Esophagus squamous epithelium (tissue), 5 donors: ENCODE data around the gene DHRS3. TPM values are rescaled to one million over a fixed set of nuclear protein-coding genes. Genes with fewer than 3 reads are reported as not detected.

Experiments
- DNase-seq: peaks from one replicate; lab custom pipeline; 2025; lab: John Stamatoyannopoulos, UW
- H3K27ac ChIP-seq, 4 donors: fragments of 200-600 bp; sonication (generic); one replicate each; pipeline ENCODE4 v1.5.1; 2016 to 2019; ENCODE audit warnings: mild to moderate bottlenecking in 1 of 4
- H3K27me3 ChIP-seq, 4 donors: fragments of 200-600 bp; sonication (generic); 1 replicate in 3 of 4; 2 replicates in 1 of 4; pipeline versions ENCODE4 v1.5.1 to v1.6.0; 2017 to 2021; ENCODE audit warnings: antibody characterized with exemption in 1 of 4
- H3K36me3 ChIP-seq, 3 donors: fragments of 200-600 bp; sonication (generic); one replicate each; pipeline ENCODE4 v1.5.1; 2016 to 2019
- H3K4me1 ChIP-seq, 3 donors: fragments of 200-600 bp; sonication (generic); one replicate each; pipeline ENCODE4 v1.5.1; 2017 to 2019
- H3K4me3 ChIP-seq, 4 donors: fragments of 200-600 bp; sonication (generic); 1 replicate in 3 of 4; 2 replicates in 1 of 4; pipeline ENCODE4 v1.5.1; 2016 to 2019; ENCODE audit warnings: mild to moderate bottlenecking in 2 of 4, moderate library complexity in 1 of 4
- H3K9me3 ChIP-seq, 3 donors: fragments of 200-600 bp; sonication (generic); one replicate each; pipeline ENCODE4 v1.5.1; 2016 to 2019
- POLR2A ChIP-seq, 4 donors: fragments of 450-650 bp; IDR thresholded peaks; one replicate each; pipeline ENCODE4 v1.6.1; 2017; ENCODE audit warnings: antibody characterized with exemption in 4 of 4, mild to moderate bottlenecking in 4 of 4, moderate library complexity in 3 of 4
- WGBS, 2 donors: methylation state at CpG; one replicate each; pipeline ENCODE4 v1.1.5; 2018; 5-methylcytosine and 5-hydroxymethylcytosine counted together
- intact Hi-C: fragments of 100-400 bp; cut with DNase I; formaldehyde crosslinking; loops from one replicate; pipeline ENCODE4 v1.15.0; 2022
- total RNA-seq, 4 donors: library from RNA; depleted of rRNA; stranded (reverse); fragments of >200 nt; gene quantifications; one replicate each; pipeline ENCODE4 v1.1.0, GENCODE V29; 2016
- TF ChIP-seq, protein P1 (sequence below), 6 experiments: fragments of 450-650 bp in 4 of 6; fragments of 200-600 bp in 2 of 6; sonication (generic) in 2 of 6; IDR thresholded peaks; one replicate each; pipeline ENCODE4 v1.5.1; 2016 to 2019; ENCODE audit warnings: antibody characterized with exemption in 6 of 6, mild to moderate bottlenecking in 4 of 6, moderate library complexity in 4 of 6
- donor health status: DM: yes; HTN: yes; CAD: no.

Gene DHRS3
- total RNA-seq, 4 donors from 2014 or later: 87.7 to 166 (median 117) TPM

DNA sequence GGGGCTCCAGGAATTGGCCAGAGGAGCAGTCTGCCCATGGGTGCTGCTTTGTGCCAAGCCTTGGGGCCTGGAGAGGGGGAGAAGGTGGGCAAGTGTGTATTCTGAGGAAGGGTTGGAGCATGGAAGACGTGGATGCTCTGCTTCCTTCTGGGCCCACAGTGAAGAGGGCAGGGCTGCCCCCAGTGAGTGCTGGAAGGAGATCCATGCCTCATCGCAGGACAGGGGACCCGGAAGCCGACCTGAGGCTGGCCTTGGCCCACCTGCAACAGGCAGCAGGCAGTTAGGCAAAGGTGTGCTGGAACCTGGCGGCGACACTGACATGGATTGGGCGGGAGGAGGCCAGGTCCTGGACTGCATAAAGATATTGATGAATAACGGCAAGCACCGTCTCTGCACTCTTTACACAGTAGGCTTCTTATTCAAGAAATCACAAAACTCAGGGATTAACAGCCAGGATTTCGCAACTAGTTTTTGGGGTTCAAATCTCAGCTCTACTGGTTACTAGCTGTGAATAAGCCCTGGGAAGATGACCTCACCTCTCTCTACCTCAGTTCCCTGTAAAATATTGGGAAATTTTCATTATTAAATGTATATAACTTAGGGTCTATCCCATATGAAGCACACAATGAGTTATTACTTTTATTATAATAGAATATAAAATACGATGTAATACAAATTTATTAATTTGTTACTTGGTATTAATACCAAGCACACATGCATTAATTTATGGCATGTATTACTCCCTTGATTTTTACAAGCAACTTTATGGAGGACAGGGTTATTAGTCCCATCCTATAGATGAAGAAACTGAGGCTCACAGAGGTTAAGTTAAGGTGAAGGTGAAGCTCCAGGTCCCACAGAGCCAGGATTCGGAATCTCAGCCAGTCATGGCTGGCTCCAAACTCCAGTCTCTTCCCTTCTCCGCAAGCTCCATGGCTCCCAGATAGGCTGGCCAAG lies 62.3 kb downstream of the DHRS3 start:
- DNase-seq: no peak
- Histone ChIP-seq H3K36me3 (no peaks in the 10 kb centered on the region), H3K4me1 (peaks cover 0 to 44% (median 16%) of the 10 kb centered on the region in 3 donors), H3K27me3 (no peaks in the 10 kb centered on the region), H3K4me3 (no peak overlapping the region), H3K9me3 (no peaks in the 10 kb centered on the region), H3K27ac (peak overlapping the region; percentile 47 to 91 (median 88))
- intact Hi-C loops: no loop called here
- TF ChIP-seq, protein P1, sequence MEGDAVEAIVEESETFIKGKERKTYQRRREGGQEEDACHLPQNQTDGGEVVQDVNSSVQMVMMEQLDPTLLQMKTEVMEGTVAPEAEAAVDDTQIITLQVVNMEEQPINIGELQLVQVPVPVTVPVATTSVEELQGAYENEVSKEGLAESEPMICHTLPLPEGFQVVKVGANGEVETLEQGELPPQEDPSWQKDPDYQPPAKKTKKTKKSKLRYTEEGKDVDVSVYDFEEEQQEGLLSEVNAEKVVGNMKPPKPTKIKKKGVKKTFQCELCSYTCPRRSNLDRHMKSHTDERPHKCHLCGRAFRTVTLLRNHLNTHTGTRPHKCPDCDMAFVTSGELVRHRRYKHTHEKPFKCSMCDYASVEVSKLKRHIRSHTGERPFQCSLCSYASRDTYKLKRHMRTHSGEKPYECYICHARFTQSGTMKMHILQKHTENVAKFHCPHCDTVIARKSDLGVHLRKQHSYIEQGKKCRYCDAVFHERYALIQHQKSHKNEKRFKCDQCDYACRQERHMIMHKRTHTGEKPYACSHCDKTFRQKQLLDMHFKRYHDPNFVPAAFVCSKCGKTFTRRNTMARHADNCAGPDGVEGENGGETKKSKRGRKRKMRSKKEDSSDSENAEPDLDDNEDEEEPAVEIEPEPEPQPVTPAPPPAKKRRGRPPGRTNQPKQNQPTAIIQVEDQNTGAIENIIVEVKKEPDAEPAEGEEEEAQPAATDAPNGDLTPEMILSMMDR (IDR thresholded peaks at IDR 0.05): no peak
- TF ChIP-seq POLR2A (IDR thresholded peaks at IDR 0.05): no peak
- 83 to 86% methylated on average over 11 to 12 of the region's 13 CpGs for WGBS, 2 donors

DNA sequence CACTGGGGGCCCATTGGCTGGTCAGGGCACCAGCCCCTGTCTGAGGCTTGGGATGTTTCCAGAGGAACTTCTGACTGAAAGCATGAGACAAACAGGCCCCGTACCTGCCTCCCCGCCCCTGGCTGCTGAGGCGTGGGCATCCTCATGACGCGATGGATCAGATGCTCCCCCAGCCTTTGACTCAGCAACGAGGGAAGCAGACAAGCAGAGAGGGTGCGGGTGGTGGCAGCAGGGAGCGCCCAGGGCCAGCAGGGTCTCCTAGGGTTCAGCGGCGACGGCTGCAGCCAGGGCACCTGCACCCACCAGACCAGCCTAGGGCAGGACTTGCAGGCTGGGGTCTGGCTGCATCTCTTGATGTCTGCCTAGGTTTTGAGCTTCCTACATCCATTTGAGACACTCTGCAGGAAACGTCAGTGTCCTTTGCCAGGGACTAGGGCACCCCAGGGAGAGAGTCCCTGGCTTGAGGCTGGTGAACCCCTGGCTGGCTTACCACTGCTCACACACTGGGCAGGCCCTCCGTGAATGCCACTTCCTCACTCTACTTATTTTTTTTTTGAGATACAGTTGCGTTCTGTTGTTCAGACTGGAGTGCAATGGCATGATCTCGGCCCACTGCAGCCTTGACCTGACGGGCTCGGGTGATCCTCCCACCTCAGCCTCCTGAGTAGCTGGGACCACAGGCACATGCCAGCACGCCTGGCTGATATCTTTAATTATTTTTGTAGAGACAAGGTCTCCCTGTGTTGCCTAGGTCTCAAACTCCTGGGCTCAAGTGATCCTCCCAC lies 63.3 kb downstream of the DHRS3 start:
- 91% methylated on average over 5 to 11 of the region's 18 CpGs for WGBS, 2 donors
- Histone ChIP-seq H3K27me3 (no peaks in the 10 kb centered on the region), H3K4me3 (no peak overlapping the region), H3K9me3 (no peaks in the 10 kb centered on the region), H3K27ac (peak overlapping the region; percentile 18 to 91 (median 88)), H3K4me1 (peaks cover 0 to 53% (median 25%) of the 10 kb centered on the region in 3 donors), H3K36me3 (no peaks in the 10 kb centered on the region)
- intact Hi-C loops: no loop called here
- no peak for DNase-seq
- TF ChIP-seq POLR2A (IDR thresholded peaks at IDR 0.05): no peak
- TF ChIP-seq, protein P1 (IDR thresholded peaks at IDR 0.05): no peak

DNA sequence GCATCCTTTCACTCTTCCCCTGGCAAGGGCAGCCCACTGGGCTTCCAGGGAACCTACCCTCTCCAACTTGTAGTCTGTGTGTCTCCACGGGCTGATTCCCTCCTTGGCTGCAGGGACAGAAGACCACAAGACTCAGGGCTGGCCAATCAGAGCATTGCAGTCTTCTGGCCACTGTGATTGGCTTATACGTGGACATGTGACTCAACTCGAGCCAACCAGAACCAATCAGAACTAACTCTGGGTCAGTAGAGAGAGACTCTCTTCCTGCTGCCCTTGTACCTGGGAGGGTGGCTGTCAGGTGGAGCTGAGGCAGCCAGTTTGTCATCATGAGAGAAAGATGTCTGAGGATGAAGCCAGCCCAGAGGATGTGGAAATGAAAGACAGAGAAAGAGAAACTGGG lies 64.0 kb downstream of the DHRS3 start:
- H3K9me3 ChIP-seq: no peaks in the 10 kb centered on the region
- peaks cover under 1 to 61% (median 33%) of the 10 kb centered on the region in 3 donors for H3K4me1 ChIP-seq
- peak overlapping the region in 3 of 4 donors; percentile 74 to 91 (median 88) for H3K27ac ChIP-seq
- H3K27me3 ChIP-seq: no peaks in the 10 kb centered on the region
- intact Hi-C loops: no loop called here
- no peaks in the 10 kb centered on the region for H3K36me3 ChIP-seq
- 80% methylated on average over 1 of the region's 3 CpGs; no CpG with 5 or more reads in 1 of the 2 donors for WGBS, 2 donors
- TF ChIP-seq, protein P1 (IDR thresholded peaks at IDR 0.05): no peak
- TF ChIP-seq POLR2A (IDR thresholded peaks at IDR 0.05): no peak
- no peak for DNase-seq
- no peak overlapping the region for H3K4me3 ChIP-seq

DNA sequence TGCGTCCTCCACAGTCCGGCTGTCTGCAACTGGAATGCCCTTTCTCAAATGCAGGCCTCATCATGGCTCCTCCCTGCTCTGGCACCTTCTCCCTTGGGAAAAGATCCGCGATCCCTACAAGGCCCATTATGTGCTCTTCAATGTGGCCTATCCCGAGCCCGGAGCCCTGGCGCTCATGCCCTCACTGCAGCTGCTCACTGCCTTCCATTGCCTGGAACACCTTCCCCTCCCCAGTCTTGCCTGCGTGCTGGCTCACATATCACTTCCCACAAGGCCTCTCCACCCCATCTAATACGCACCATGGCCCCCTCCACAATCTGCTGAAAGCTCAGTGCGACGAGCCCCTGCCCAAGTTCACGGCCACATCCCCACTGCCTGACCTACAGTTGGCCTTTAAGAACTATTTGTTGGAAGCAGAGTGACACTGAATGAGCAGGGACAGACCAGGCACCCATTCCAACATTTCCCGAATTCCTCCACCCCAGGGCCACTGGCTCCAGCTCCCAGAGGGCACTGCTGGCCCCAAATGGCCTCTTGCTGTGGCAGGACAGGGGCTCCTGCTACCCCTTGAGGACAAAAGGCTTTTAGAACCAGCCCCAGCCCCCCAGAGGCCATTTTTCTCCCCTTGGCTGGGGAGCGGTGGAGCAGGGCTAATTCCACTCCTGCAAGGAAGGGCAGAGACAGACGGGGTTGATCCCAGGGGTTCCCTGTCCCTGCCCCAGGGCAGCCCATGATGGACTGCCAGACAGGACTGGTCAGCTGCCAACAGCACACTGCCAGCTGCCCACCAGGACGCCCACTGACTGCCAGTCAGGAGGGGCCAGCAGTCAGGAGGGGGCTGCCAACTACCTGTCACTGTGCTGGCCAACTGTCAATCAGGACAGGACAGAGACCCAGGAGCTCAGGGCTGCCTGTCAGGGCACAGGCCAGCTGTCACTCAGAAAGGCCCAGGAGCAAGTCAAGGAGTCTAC lies 64.8 kb downstream of the DHRS3 start:
- Histone ChIP-seq H3K4me3 (no peak overlapping the region), H3K27me3 (no peaks in the 10 kb centered on the region), H3K4me1 (peaks cover 4 to 68% (median 39%) of the 10 kb centered on the region in 3 donors), H3K9me3 (no peaks in the 10 kb centered on the region), H3K36me3 (no peaks in the 10 kb centered on the region), H3K27ac (peak overlapping the region; percentile 51 to 91 (median 81))
- WGBS, 2 donors: 74 to 88% methylated on average over 13 of the region's 16 CpGs
- intact Hi-C loops: no loop called here
- no peak for DNase-seq
- TF ChIP-seq, protein P1 (IDR thresholded peaks at IDR 0.05): no peak
- no peak for TF ChIP-seq POLR2A (IDR thresholded peaks at IDR 0.05)
